ENCODE data around the gene PDE12. TPM values are rescaled to one million over a fixed set of nuclear protein-coding genes. Genes with fewer than 3 reads are reported as not detected.

Gene PDE12
- total and polyA plus RNA-seq, 2 of the 13 experiments (the other 11 are each of a cell fraction or from before 2014, with no cell fraction given): 9.0 to 17.8 TPM

DNA sequence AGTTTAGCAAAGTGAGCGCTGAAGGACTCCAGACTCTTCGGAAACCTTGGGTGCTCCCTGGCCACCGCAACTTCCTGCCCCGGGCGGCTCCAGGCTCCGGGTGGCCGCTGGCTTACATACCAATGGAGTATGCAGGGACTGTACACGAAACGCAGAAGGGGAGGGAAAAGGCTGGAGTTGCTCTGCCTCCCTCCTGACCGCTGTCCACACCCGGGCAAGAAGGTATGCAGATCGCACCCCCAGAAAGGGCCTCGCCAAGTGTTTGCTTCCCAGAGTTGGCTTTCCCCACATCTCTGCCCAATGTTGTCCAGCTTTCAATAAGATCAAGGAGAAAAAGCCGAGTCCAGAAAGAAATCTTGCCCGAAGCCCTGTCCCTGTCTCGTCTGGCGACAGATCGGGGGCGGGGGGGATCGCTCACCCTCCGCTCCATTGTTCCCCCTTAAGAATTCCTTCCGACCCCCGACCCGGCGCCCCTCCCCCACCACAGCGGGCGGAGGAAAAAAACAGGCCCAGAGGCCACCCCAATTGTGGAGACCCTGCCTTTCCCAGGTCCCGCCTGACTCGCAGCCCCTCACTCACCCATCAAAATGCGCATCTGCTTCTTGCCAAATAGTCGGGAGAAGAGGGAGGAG lies 40.5 kb downstream of the PDE12 start (continued):
- TF ChIP-seq CCAR2 (optimal IDR thresholded peaks at IDR 0.05; ENCODE audit: low read depth, low read length) (no peak), ONECUT2 (CRISPR knock-in tag; IDR thresholded peaks at IDR 0.05) (no peak), ZNF510 (CRISPR knock-in tag; IDR thresholded peaks at IDR 0.05; ENCODE audit: low read depth) (no peak), ZNF776 (CRISPR knock-in tag; IDR thresholded peaks at IDR 0.05) (no peak), ZBTB7B (CRISPR knock-in tag; IDR thresholded peaks at IDR 0.05) (no peak), HNF4A (CRISPR knock-in tag; IDR thresholded peaks at IDR 0.05) (no peak), HMG20B (CRISPR knock-in tag; conservative IDR thresholded peaks at IDR 0.05) (no peak), GATAD1 (CRISPR knock-in tag; IDR thresholded peaks at IDR 0.05) (no peak), RCOR2 (CRISPR knock-in tag; IDR thresholded peaks at IDR 0.05) (no peak), NRL (CRISPR knock-in tag; IDR thresholded peaks at IDR 0.05; ENCODE audit: borderline replicate concordance) (no peak; the same call in 1 of the 2 replicates), HNRNPK (IDR thresholded peaks at IDR 0.05; ENCODE audit: low read depth, low read length, poor library complexity, severe bottlenecking) (no peak), ZMAT5 (CRISPR knock-in tag; IDR thresholded peaks at IDR 0.05; ENCODE audit: borderline replicate concordance, low read depth) (no peak), ARHGAP35 (CRISPR knock-in tag; IDR thresholded peaks at IDR 0.05; ENCODE audit: borderline replicate concordance) (no peak), PHB2 (IDR thresholded peaks at IDR 0.05; ENCODE audit: partially characterized antibody) (no peak), ZNF563 (CRISPR knock-in tag; IDR thresholded peaks at IDR 0.05) (no peak), ZNF790 (CRISPR knock-in tag; IDR thresholded peaks at IDR 0.05; ENCODE audit: borderline replicate concordance) (peak; percentile 48; the same call in 1 of the 2 replicates), MTF2 (CRISPR knock-in tag; IDR thresholded peaks at IDR 0.05; ENCODE audit: borderline replicate concordance) (no peak), RELA (CRISPR knock-in tag; IDR thresholded peaks at IDR 0.05) (no peak), ZNF782 (CRISPR knock-in tag; IDR thresholded peaks at IDR 0.05; ENCODE audit: borderline replicate concordance) (no peak), KAT8 (CRISPR knock-in tag; IDR thresholded peaks at IDR 0.05) (no peak), ZNF556 (CRISPR knock-in tag; IDR thresholded peaks at IDR 0.05; ENCODE audit: borderline replicate concordance) (no peak)
- TF ChIP-seq, protein P1, sequence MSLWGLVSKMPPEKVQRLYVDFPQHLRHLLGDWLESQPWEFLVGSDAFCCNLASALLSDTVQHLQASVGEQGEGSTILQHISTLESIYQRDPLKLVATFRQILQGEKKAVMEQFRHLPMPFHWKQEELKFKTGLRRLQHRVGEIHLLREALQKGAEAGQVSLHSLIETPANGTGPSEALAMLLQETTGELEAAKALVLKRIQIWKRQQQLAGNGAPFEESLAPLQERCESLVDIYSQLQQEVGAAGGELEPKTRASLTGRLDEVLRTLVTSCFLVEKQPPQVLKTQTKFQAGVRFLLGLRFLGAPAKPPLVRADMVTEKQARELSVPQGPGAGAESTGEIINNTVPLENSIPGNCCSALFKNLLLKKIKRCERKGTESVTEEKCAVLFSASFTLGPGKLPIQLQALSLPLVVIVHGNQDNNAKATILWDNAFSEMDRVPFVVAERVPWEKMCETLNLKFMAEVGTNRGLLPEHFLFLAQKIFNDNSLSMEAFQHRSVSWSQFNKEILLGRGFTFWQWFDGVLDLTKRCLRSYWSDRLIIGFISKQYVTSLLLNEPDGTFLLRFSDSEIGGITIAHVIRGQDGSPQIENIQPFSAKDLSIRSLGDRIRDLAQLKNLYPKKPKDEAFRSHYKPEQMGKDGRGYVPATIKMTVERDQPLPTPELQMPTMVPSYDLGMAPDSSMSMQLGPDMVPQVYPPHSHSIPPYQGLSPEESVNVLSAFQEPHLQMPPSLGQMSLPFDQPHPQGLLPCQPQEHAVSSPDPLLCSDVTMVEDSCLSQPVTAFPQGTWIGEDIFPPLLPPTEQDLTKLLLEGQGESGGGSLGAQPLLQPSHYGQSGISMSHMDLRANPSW (CRISPR knock-in tag; IDR thresholded peaks at IDR 0.05; ENCODE audit: borderline replicate concordance): no peak
- TF ChIP-seq, protein P2, sequence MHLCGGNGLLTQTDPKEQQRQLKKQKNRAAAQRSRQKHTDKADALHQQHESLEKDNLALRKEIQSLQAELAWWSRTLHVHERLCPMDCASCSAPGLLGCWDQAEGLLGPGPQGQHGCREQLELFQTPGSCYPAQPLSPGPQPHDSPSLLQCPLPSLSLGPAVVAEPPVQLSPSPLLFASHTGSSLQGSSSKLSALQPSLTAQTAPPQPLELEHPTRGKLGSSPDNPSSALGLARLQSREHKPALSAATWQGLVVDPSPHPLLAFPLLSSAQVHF (CRISPR knock-in tag; IDR thresholded peaks at IDR 0.05): no peak
- TF ChIP-seq, protein P3, sequence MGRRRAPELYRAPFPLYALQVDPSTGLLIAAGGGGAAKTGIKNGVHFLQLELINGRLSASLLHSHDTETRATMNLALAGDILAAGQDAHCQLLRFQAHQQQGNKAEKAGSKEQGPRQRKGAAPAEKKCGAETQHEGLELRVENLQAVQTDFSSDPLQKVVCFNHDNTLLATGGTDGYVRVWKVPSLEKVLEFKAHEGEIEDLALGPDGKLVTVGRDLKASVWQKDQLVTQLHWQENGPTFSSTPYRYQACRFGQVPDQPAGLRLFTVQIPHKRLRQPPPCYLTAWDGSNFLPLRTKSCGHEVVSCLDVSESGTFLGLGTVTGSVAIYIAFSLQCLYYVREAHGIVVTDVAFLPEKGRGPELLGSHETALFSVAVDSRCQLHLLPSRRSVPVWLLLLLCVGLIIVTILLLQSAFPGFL (CRISPR knock-in tag; IDR thresholded peaks at IDR 0.05): no peak
- TF ChIP-seq, protein P4, sequence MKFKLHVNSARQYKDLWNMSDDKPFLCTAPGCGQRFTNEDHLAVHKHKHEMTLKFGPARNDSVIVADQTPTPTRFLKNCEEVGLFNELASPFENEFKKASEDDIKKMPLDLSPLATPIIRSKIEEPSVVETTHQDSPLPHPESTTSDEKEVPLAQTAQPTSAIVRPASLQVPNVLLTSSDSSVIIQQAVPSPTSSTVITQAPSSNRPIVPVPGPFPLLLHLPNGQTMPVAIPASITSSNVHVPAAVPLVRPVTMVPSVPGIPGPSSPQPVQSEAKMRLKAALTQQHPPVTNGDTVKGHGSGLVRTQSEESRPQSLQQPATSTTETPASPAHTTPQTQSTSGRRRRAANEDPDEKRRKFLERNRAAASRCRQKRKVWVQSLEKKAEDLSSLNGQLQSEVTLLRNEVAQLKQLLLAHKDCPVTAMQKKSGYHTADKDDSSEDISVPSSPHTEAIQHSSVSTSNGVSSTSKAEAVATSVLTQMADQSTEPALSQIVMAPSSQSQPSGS (CRISPR knock-in tag; IDR thresholded peaks at IDR 0.05): no peak

Data from HepG2 (cell line).